Ishikawa (cell line): Measurements from ENCODE around the gene LMOD3.
A peak's percentile ranks its signal among the peaks of the same experiment; 100 is the strongest.

Experiments used
- CEBPB ChIP-seq: IDR thresholded peaks from 2 replicates; pipeline ENCODE4 v1.6.1; 2012
- CREB1 ChIP-seq: IDR thresholded peaks from 2 replicates; pipeline ENCODE4 v1.6.1; 2012; ENCODE audit warnings: low read depth
- EGR1 ChIP-seq: IDR thresholded peaks from 2 replicates; pipeline ENCODE4 v1.6.1; 2012
- EP300 ChIP-seq: IDR thresholded peaks from 2 replicates; pipeline ENCODE4 v1.6.1; 2012; ENCODE audit warnings: borderline replicate concordance
- FOXM1 ChIP-seq: IDR thresholded peaks from 2 replicates; pipeline ENCODE4 v1.6.1; 2012; ENCODE audit warnings: low read depth, borderline replicate concordance
- NFIC ChIP-seq: IDR thresholded peaks from 2 replicates; pipeline ENCODE4 v1.6.1; 2012
- RAD21 ChIP-seq: IDR thresholded peaks from 2 replicates; pipeline ENCODE4 v1.6.1; 2012; ENCODE audit warnings: low read depth
- TAF1 ChIP-seq: IDR thresholded peaks from 2 replicates; pipeline ENCODE4 v1.6.1; 2012; ENCODE audit warnings: low read depth, mild to moderate bottlenecking
- TCF12 ChIP-seq: IDR thresholded peaks from 2 replicates; pipeline ENCODE4 v1.6.1; 2012; ENCODE audit warnings: low read depth
- TEAD4 ChIP-seq: IDR thresholded peaks from 2 replicates; pipeline ENCODE4 v1.6.1; 2012
- YY1 ChIP-seq: IDR thresholded peaks from 2 replicates; pipeline ENCODE4 v1.6.1; 2012; ENCODE audit warnings: low read depth
- ZBTB7A ChIP-seq: IDR thresholded peaks from 2 replicates; pipeline ENCODE4 v1.6.1; 2012; ENCODE audit warnings: low read depth
- TF ChIP-seq, protein P1 (sequence below): IDR thresholded peaks from 2 replicates; pipeline ENCODE4 v1.6.1; 2012; ENCODE audit warnings: low read depth, mild to moderate bottlenecking
- TF ChIP-seq, protein P2 (sequence below): IDR thresholded peaks from 2 replicates; pipeline ENCODE4 v1.6.1; 2012
- TF ChIP-seq, protein P3 (sequence below): IDR thresholded peaks from 2 replicates; pipeline ENCODE4 v1.6.1; 2012

LMOD3 gene

DNA sequence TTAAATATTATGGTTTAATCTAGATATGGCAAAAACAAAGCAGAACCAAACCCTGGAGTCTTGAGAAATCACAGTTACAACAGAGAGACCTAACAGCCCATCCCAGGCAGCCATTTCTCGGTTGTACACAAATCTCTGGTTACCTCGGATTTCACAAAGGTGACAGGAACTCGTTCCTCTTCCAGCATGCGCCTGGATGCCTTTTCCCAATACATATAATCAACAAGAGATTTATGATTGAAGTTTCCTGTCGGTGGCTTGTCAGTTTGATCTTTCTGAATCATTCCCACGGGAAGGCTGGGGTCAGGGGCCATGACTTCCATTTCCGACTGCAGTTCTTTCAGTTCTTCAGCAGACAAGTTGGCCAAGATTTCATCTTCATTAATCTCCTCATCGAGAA, 445 bp downstream of the LMOD3 start:
- TF ChIP-seq, protein P1, sequence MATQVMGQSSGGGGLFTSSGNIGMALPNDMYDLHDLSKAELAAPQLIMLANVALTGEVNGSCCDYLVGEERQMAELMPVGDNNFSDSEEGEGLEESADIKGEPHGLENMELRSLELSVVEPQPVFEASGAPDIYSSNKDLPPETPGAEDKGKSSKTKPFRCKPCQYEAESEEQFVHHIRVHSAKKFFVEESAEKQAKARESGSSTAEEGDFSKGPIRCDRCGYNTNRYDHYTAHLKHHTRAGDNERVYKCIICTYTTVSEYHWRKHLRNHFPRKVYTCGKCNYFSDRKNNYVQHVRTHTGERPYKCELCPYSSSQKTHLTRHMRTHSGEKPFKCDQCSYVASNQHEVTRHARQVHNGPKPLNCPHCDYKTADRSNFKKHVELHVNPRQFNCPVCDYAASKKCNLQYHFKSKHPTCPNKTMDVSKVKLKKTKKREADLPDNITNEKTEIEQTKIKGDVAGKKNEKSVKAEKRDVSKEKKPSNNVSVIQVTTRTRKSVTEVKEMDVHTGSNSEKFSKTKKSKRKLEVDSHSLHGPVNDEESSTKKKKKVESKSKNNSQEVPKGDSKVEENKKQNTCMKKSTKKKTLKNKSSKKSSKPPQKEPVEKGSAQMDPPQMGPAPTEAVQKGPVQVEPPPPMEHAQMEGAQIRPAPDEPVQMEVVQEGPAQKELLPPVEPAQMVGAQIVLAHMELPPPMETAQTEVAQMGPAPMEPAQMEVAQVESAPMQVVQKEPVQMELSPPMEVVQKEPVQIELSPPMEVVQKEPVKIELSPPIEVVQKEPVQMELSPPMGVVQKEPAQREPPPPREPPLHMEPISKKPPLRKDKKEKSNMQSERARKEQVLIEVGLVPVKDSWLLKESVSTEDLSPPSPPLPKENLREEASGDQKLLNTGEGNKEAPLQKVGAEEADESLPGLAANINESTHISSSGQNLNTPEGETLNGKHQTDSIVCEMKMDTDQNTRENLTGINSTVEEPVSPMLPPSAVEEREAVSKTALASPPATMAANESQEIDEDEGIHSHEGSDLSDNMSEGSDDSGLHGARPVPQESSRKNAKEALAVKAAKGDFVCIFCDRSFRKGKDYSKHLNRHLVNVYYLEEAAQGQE: no peak
- TF ChIP-seq CEBPB: no peak
- TF ChIP-seq EGR1: no peak
- TF ChIP-seq YY1: no peak
- TF ChIP-seq, protein P2, sequence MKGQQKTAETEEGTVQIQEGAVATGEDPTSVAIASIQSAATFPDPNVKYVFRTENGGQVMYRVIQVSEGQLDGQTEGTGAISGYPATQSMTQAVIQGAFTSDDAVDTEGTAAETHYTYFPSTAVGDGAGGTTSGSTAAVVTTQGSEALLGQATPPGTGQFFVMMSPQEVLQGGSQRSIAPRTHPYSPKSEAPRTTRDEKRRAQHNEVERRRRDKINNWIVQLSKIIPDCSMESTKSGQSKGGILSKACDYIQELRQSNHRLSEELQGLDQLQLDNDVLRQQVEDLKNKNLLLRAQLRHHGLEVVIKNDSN: no peak
- no peak for TF ChIP-seq TCF12
- no peak for TF ChIP-seq RAD21
- TF ChIP-seq TEAD4: no peak
- TF ChIP-seq, protein P3, sequence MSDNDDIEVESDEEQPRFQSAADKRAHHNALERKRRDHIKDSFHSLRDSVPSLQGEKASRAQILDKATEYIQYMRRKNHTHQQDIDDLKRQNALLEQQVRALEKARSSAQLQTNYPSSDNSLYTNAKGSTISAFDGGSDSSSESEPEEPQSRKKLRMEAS: no peak

DNA sequence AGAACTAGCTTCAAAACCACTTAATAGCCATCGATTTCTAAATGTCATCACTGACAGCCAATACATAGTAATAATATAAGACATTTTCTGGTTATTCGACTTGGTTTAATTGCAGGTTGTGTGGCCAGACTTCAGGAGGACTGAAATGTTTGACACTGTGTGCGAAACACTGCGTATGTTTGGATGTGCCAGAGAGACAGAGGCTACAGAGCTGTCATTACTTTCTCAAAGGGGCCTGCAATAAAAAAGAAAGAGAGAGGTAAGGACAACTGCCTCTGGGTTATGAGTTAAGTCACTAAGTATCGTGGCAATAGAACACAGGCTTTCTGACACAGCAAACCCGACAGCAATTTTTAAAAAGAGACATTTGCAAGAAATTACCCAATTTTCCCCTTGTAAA, 882 bp downstream of the LMOD3 start:
- TF ChIP-seq, protein P1: no peak
- TF ChIP-seq, protein P2: no peak
- TF ChIP-seq ZBTB7A (no peak), TAF1 (no peak), FOXM1 (no peak), CEBPB (no peak), RAD21 (no peak), CREB1 (no peak), NFIC (no peak), YY1 (no peak), TEAD4 (no peak), TCF12 (no peak), EGR1 (no peak)
- TF ChIP-seq, protein P3: no peak

DNA sequence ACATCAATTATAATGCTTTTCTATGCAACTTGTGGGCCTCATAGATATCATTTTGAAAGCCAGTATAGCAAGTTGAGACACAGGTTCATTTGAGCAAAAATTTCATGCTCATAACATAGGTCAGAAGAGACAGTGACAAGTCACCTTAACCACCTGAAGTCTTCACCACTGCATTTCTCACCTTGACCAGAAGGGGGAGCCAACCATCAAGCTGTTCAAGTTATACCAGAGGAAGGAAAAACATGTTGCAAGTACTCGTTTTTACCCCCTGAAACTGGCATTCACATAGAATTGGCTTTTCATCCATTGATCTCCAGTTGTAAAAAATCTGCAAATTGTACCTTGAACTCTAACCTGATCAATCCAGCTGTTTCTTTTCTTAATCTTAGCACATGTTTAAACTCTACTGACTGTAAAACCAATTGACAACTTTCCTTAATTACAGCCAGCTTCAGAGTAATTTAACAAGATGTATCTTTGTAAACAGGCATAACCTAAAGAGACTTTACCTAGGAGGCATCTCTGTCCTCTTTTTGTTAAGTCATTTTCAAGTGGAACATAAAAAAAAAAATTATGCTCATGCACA, 1.4 kb downstream of the LMOD3 start:
- TF ChIP-seq TEAD4 (no peak), RAD21 (peak; percentile 92)

DNA sequence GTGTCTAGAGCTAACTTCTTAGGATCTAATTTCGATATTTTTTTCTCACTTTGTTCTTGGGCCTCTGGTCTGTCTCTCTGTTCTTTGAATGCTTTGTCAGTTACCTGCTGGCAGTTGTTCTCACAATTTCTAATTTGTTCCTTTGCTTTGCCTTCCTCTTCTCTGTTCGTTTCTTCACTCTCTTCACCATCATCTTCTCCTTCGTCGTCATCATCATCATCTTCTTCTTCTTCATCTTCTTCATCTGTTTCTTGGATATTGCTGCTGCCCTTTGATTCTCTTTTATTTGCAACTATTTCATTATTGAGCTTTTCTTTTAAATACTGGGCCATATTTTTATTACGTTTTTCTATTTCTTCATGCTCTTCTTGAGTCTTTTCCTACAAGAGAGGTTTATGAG, 2.7 kb downstream of the LMOD3 start:
- TF ChIP-seq FOXM1 (no peak), TEAD4 (no peak), EP300 (no peak), EGR1 (no peak), CEBPB (no peak), ZBTB7A (no peak), TAF1 (no peak), YY1 (no peak), NFIC (no peak), CREB1 (no peak)
- TF ChIP-seq, protein P3: no peak
- TF ChIP-seq, protein P2: no peak
- TF ChIP-seq, protein P1: no peak
